Endothelial cell (in vitro differentiated cells): ENCODE measurements around the gene XXYLT1. TPM values are rescaled to one million over a fixed set of nuclear protein-coding genes. Genes with fewer than 3 reads are reported as not detected.

Source experiments
- DNase-seq: peaks from one replicate; pipeline ENCODE4 v3.0.0; 2021; ENCODE audit warnings: low spot score
- H3K27ac Mint-ChIP-seq: one replicate; pipeline ENCODE4 v1.8.0; 2021; ENCODE audit warnings: mixed read lengths, inconsistent platforms; ENCODE audit not compliant: unreplicated experiment
- H3K27me3 Mint-ChIP-seq: one replicate; pipeline ENCODE4 v1.8.0; 2021; ENCODE audit warnings: mild to moderate bottlenecking, moderate library complexity, mixed read lengths, inconsistent platforms; ENCODE audit not compliant: unreplicated experiment
- H3K36me3 Mint-ChIP-seq: one replicate; pipeline ENCODE4 v1.8.0; 2021; ENCODE audit warnings: mild to moderate bottlenecking, low read depth, mixed read lengths, inconsistent platforms; ENCODE audit not compliant: unreplicated experiment
- H3K4me1 Mint-ChIP-seq: one replicate; pipeline ENCODE4 v1.8.0; 2021; ENCODE audit warnings: mild to moderate bottlenecking, mixed read lengths, inconsistent platforms; ENCODE audit not compliant: unreplicated experiment
- H3K4me3 Mint-ChIP-seq: one replicate; pipeline ENCODE4 v1.8.0; 2021; ENCODE audit warnings: mild to moderate bottlenecking, mixed read lengths, inconsistent platforms; ENCODE audit not compliant: unreplicated experiment
- H3K9me3 Mint-ChIP-seq: one replicate; pipeline ENCODE4 v1.8.0; 2021; ENCODE audit warnings: mixed read lengths, inconsistent platforms; ENCODE audit not compliant: unreplicated experiment
- total RNA-seq: library from RNA; stranded (reverse); fragmentation: NEBNext Ultra II Directional; extraction: Animal tissue kit (Norgen Biotek cat#: 25700); gene quantifications from one replicate; pipeline ENCODE4 v1.2.1, GENCODE V29; 2021; ENCODE audit not compliant: unreplicated experiment
- TF ChIP-seq, protein P1 (sequence below): fragments of 200-600 bp; sonication (generic); IDR thresholded peaks from one replicate; pipeline ENCODE4 v1.5.0; 2021; ENCODE audit warnings: antibody characterized with exemption; ENCODE audit not compliant: unreplicated experiment

The XXYLT1 gene
- total RNA-seq, 1 donor from 2014 or later: 25.0 TPM

DNA sequence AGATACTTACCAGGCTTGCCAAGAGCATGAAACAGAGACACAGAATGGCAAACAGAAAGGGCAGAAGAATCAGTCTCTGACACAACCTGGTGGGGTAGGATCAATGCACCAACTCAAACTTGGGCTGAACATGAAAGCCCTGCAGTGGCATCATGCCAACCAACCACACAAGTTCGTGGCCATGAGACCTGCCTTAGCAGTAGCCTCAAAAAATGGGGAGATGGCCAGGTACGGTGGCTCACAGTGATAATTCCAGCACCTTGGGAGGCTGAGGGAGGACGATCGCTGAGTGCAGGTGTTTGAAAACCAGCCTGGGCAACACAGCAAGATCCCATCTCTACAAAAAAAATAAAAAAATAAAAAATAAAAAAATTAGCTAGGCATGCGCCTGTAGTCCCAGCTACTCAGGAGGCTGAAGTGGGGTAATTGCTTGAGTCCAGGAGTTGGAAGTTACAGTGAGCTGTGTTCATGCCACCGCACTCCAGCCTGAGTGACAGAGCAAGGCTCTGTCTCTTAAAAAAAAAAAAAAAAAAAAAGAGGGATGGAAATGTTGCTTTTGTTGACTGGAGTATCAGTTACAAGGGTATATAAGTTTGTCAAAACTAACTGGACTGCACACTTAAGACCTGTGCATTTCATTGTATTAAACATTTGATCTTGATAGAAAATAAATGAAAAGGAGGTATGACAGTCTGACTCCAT is 93.4 kb downstream of the XXYLT1 start:
- peak overlapping the region; percentile 42 for H3K27ac Mint-ChIP-seq
- no peaks in the 10 kb centered on the region for H3K9me3 Mint-ChIP-seq
- H3K4me3 Mint-ChIP-seq: peak overlapping the region; percentile 37
- TF ChIP-seq, protein P1, sequence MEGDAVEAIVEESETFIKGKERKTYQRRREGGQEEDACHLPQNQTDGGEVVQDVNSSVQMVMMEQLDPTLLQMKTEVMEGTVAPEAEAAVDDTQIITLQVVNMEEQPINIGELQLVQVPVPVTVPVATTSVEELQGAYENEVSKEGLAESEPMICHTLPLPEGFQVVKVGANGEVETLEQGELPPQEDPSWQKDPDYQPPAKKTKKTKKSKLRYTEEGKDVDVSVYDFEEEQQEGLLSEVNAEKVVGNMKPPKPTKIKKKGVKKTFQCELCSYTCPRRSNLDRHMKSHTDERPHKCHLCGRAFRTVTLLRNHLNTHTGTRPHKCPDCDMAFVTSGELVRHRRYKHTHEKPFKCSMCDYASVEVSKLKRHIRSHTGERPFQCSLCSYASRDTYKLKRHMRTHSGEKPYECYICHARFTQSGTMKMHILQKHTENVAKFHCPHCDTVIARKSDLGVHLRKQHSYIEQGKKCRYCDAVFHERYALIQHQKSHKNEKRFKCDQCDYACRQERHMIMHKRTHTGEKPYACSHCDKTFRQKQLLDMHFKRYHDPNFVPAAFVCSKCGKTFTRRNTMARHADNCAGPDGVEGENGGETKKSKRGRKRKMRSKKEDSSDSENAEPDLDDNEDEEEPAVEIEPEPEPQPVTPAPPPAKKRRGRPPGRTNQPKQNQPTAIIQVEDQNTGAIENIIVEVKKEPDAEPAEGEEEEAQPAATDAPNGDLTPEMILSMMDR: no peak
- H3K36me3 Mint-ChIP-seq: peaks cover 16% of the 10 kb centered on the region
- no peak for DNase-seq
- peaks cover 83% of the 10 kb centered on the region for H3K4me1 Mint-ChIP-seq
- H3K27me3 Mint-ChIP-seq: peaks cover 16% of the 10 kb centered on the region

DNA sequence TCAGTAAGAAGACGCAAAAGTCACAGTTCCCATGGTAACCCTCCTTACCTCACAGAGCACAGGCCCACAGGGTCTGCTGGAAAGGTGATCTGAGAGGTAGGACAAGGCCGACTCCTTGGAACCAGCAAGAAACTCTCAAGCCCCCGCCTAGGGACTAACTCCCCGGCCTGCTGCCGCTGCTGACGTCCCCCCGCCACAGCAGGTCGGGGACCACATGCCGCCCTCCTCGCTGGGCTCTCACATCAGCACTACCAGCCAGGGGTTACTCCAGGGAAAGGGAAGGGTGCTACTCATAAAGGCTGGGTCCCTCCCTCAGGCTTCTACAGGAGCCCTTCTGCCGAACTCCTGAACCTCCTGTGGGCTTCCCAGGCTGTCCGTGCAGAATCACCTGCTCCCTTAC is 94.2 kb downstream of the XXYLT1 start:
- H3K4me1 Mint-ChIP-seq: peaks cover 80% of the 10 kb centered on the region
- no peak overlapping the region for H3K4me3 Mint-ChIP-seq
- H3K36me3 Mint-ChIP-seq: peaks cover 16% of the 10 kb centered on the region
- H3K9me3 Mint-ChIP-seq: no peaks in the 10 kb centered on the region
- H3K27ac Mint-ChIP-seq: no peak overlapping the region
- TF ChIP-seq, protein P1: no peak
- no peak for DNase-seq
- peaks cover 19% of the 10 kb centered on the region for H3K27me3 Mint-ChIP-seq

GRCh38 chr3:195175476-195176337 is 95.3 kb downstream of the XXYLT1 start:
- TF ChIP-seq, protein P1: no peak
- Mint-ChIP-seq H3K27me3 (peaks cover 17% of the 10 kb centered on the region), H3K9me3 (no peaks in the 10 kb centered on the region), H3K4me3 (peak overlapping the region; percentile 56), H3K36me3 (peaks cover 16% of the 10 kb centered on the region), H3K4me1 (peaks cover 75% of the 10 kb centered on the region), H3K27ac (no peak overlapping the region)
- no peak for DNase-seq

DNA sequence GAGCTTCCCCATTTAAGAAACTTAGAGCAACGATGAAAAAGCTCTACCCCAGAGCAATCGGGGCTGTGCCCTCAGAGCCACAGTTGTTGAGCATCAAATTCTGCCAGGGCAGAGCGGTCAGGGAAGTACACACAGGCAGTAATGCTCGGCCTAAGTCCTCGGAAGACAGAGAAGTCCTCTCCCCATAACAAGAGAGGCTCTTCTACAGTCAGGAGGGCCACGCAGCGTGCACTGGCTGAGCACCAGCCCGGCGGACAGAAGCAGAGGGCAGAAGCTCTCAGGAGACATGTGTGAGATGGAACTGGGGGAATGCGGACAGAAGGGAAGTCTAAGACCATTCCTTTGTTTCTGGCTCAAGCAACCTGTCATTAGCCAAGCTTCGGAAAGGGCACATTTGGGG is 95.9 kb downstream of the XXYLT1 start:
- H3K4me3 Mint-ChIP-seq: peak overlapping the region; percentile 56
- H3K4me1 Mint-ChIP-seq: peaks cover 75% of the 10 kb centered on the region
- H3K36me3 Mint-ChIP-seq: peaks cover 16% of the 10 kb centered on the region
- no peak overlapping the region for H3K27ac Mint-ChIP-seq
- TF ChIP-seq, protein P1: no peak
- no peak for DNase-seq
- H3K27me3 Mint-ChIP-seq: peaks cover 17% of the 10 kb centered on the region
- no peaks in the 10 kb centered on the region for H3K9me3 Mint-ChIP-seq

DNA sequence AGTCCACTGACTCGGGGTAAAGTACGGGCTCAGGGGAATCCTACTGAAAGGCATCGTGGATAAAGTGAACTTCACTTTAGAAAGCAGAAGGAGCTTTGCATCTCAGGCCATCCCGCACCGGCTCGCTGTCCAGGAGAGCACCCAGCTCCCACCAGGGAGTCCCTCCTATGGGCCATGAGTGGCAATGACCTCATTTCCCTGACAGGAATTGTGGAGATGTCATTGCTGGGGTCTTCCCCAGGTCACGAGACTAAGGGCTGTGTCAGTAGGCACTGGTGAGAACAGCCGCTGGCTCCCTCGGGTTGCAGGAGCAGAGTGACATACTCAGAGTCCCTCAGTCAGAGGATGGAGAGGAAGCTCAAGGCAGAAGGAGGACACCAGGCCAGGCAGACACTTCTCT is 97.3 kb downstream of the XXYLT1 start:
- H3K9me3 Mint-ChIP-seq: no peaks in the 10 kb centered on the region
- H3K27me3 Mint-ChIP-seq: peaks cover 16% of the 10 kb centered on the region
- peak overlapping the region; percentile 18 for H3K27ac Mint-ChIP-seq
- peaks cover 16% of the 10 kb centered on the region for H3K36me3 Mint-ChIP-seq
- DNase-seq: no peak
- H3K4me1 Mint-ChIP-seq: peaks cover 63% of the 10 kb centered on the region
- no peak overlapping the region for H3K4me3 Mint-ChIP-seq
- TF ChIP-seq, protein P1: no peak
